Transverse colon (tissue), 4 donors: ENCODE results near the gene CCDC141. TPM values are rescaled to one million over a fixed set of nuclear protein-coding genes. Genes with fewer than 3 reads are reported as not detected.

Experiments used
- DNase-seq: peaks from one replicate; pipeline ENCODE4 v3.0.0-alpha.2; 2019
- H3K27ac ChIP-seq, 4 donors: fragments of 200-600 bp; sonication (generic); 2 replicates each; pipeline ENCODE4 v1.5.1; 2016 to 2018; ENCODE audit warnings: inconsistent platforms in 4 of 4
- H3K27me3 ChIP-seq: fragments of 200-600 bp; sonication (generic); 2 replicates; pipeline ENCODE4 v1.5.1; 2017; ENCODE audit warnings: inconsistent platforms
- H3K36me3 ChIP-seq, 4 donors: fragments of 200-600 bp; sonication (generic); 2 replicates each; pipeline ENCODE4 v1.5.1; 2017 to 2019; ENCODE audit warnings: inconsistent platforms in 4 of 4
- H3K4me1 ChIP-seq, 4 donors: fragments of 200-600 bp; sonication (generic); 2 replicates each; pipeline ENCODE4 v1.5.1; 2017 to 2020; ENCODE audit warnings: inconsistent platforms in 4 of 4
- H3K4me3 ChIP-seq, 4 donors: fragments of 200-600 bp; sonication (generic); 1 replicate in 1 of 4; 2 replicates in 3 of 4; pipeline versions ENCODE4 v1.5.1 to v1.6.1; 2017 to 2019; ENCODE audit warnings: inconsistent platforms in 4 of 4
- H3K9me3 ChIP-seq, 2 donors: fragments of 200-600 bp; sonication (generic); 2 replicates each; pipeline ENCODE4 v1.5.1; 2017 to 2019; ENCODE audit warnings: inconsistent platforms in 2 of 2
- EP300 ChIP-seq: sonication (generic); formaldehyde crosslinking; IDR thresholded peaks from one replicate; pipeline ENCODE4 v1.6.1; 2017; ENCODE audit warnings: antibody characterized with exemption, low read depth
- POLR2A ChIP-seq: fragments of 450-650 bp; IDR thresholded peaks from one replicate; pipeline ENCODE4 v1.6.1; 2016; ENCODE audit warnings: antibody characterized with exemption, mild to moderate bottlenecking, moderate library complexity
- POLR2AphosphoS5 ChIP-seq, 3 donors: sonication (generic); formaldehyde crosslinking; IDR thresholded peaks; one replicate each; pipeline ENCODE4 v1.6.1; 2016; ENCODE audit warnings: antibody characterized with exemption in 3 of 3
- WGBS, 2 donors: methylation state at CpG; one replicate each; pipeline ENCODE4 v1.1.5; 2018; ENCODE audit warnings: low coverage in 1 of 2; 5-methylcytosine and 5-hydroxymethylcytosine counted together
- in situ Hi-C, 4 donors: fragments of 200-750 bp; cut with MboI; loops; one replicate each; pipeline versions ENCODE4 v1.15.0 to v1.15.1; 2017; ENCODE audit warnings: low sequenced_read_pairs in 3 of 4, low pct_ligation_motif_present in 1 of 4, low pct_unique_long_range_greater_than_20kb in 1 of 4
- intact Hi-C: fragments of 100-400 bp; cut with DNase I; formaldehyde crosslinking; loops from one replicate; pipeline ENCODE4 v1.15.1; 2023; ENCODE audit warnings: low total_unique reads
- total RNA-seq, 4 donors: library from RNA; depleted of rRNA; stranded (reverse); fragments of >200 nt; gene quantifications; one replicate each; pipeline ENCODE4 v1.1.0, GENCODE V29; 2016
- TF ChIP-seq, protein P1 (sequence below), 5 experiments: fragments of 200-600 bp in 3 of 5; fragments of 450-650 bp in 2 of 5; sonication (generic) in 3 of 5; IDR thresholded peaks; 1 replicate in 2 of 5; 2 replicates in 3 of 5; pipeline ENCODE4 v1.5.1; 2016 to 2017; ENCODE audit warnings: antibody characterized with exemption in 5 of 5, inconsistent platforms in 3 of 5, mild to moderate bottlenecking in 2 of 5, moderate library complexity in 1 of 5

Gene CCDC141
- total RNA-seq, 4 donors from 2014 or later = 0.40 to 8.6 (median 2.4) TPM

DNA sequence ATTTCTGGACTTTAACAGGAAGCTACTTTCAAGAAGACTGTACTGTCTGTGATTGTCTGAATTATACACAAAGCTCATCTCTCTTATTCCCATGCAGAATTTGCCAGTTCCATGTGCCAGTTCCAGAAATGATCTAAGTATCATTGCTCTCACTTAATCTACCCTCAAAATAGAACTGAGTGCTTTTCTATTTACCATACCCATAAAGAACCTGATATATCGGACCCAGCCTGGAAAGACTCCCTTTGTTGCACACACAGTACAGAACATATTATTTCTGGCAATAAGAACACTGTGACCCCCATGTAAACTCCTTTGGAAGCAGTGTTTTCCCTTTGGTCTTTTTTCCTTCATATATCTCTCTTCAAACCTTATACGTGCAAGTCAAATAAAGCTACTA lies 140.4 kb downstream of the CCDC141 start:
- no peaks in the 10 kb centered on the region for H3K9me3 ChIP-seq
- H3K27me3 ChIP-seq = no peaks in the 10 kb centered on the region
- intact Hi-C loops = no loop called here
- no peaks in the 10 kb centered on the region for H3K4me1 ChIP-seq
- WGBS, 2 donors = 78 to 84% methylated on average over 2 of the region's 2 CpGs
- H3K4me3 ChIP-seq = no peak overlapping the region
- H3K27ac ChIP-seq = no peak overlapping the region
- H3K36me3 ChIP-seq = no peaks in the 10 kb centered on the region
- no peak for DNase-seq
- in situ Hi-C loops = loop anchor here in 1 of 4 donors (25.0 kb wide), 1 partner anchor 228 kb away; no protein-coding TSS in a partner anchor
- TF ChIP-seq POLR2A (no peak), POLR2AphosphoS5 (IDR thresholded peaks at IDR 0.05) (no peak), EP300 (no peak)
- TF ChIP-seq, protein P1, sequence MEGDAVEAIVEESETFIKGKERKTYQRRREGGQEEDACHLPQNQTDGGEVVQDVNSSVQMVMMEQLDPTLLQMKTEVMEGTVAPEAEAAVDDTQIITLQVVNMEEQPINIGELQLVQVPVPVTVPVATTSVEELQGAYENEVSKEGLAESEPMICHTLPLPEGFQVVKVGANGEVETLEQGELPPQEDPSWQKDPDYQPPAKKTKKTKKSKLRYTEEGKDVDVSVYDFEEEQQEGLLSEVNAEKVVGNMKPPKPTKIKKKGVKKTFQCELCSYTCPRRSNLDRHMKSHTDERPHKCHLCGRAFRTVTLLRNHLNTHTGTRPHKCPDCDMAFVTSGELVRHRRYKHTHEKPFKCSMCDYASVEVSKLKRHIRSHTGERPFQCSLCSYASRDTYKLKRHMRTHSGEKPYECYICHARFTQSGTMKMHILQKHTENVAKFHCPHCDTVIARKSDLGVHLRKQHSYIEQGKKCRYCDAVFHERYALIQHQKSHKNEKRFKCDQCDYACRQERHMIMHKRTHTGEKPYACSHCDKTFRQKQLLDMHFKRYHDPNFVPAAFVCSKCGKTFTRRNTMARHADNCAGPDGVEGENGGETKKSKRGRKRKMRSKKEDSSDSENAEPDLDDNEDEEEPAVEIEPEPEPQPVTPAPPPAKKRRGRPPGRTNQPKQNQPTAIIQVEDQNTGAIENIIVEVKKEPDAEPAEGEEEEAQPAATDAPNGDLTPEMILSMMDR (IDR thresholded peaks at IDR 0.05) = no peak

DNA sequence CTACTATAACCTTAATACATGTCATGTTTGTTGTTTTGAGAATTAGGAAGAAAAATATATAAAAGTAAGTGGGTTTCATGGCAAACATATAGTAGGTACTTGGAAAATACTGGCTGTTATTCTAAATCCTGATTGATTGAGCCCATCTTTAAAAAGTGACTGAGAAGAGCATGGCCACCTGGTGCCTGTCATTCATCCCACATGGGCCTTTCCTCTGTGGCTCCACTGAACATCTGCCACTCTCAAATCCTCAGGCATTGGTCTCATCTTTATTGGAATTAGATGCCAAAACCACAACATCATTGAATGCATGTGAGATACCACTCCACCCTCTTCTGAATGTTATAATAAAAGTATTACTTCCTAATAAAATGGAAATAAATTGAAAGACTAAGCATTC lies 141.1 kb downstream of the CCDC141 start:
- in situ Hi-C loops = loop anchor here in 1 of 4 donors (25.0 kb wide), 1 partner anchor 228 kb away; no protein-coding TSS in a partner anchor
- TF ChIP-seq POLR2A (no peak), POLR2AphosphoS5 (IDR thresholded peaks at IDR 0.05) (no peak), EP300 (no peak)
- TF ChIP-seq, protein P1 (IDR thresholded peaks at IDR 0.05) = no peak
- Histone ChIP-seq H3K4me3 (no peak overlapping the region), H3K9me3 (no peaks in the 10 kb centered on the region), H3K36me3 (no peaks in the 10 kb centered on the region), H3K4me1 (no peaks in the 10 kb centered on the region), H3K27ac (no peak overlapping the region), H3K27me3 (no peaks in the 10 kb centered on the region)
- no peak for DNase-seq
- intact Hi-C loops = no loop called here

DNA sequence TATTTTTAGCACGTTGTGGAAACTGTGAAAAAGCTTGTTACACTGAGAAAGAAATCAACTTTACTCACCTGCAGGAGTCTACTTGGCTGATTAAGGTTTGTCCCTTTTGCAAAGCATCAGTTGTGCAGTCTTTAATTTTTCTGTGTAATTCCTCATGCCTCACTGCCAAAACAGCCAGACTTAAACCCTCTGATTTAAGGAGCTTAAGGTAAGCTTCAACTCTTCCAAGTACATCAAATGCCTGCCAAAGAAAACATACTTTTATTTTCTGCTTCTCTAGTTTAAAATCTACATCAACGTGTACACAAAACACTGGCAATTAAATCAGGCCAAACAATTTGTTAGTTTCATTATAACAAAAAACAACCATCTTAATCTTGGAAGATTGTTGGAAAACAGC lies 144.7 kb downstream of the CCDC141 start:
- TF ChIP-seq, protein P1 (IDR thresholded peaks at IDR 0.05) = no peak
- TF ChIP-seq EP300 = no peak
- no peak for TF ChIP-seq POLR2A
- TF ChIP-seq POLR2AphosphoS5 (IDR thresholded peaks at IDR 0.05) = no peak
- Histone ChIP-seq H3K27me3 (no peaks in the 10 kb centered on the region), H3K36me3 (no peaks in the 10 kb centered on the region), H3K9me3 (no peaks in the 10 kb centered on the region), H3K4me3 (no peak overlapping the region), H3K27ac (no peak overlapping the region), H3K4me1 (no peaks in the 10 kb centered on the region)
- intact Hi-C loops = no loop called here
- 53 to 83% methylated on average over 2 of the region's 2 CpGs for WGBS, 2 donors
- in situ Hi-C loops = loop anchor here in 1 of 4 donors (25.0 kb wide), 1 partner anchor 232 kb away; no protein-coding TSS in a partner anchor
- no peak for DNase-seq

DNA sequence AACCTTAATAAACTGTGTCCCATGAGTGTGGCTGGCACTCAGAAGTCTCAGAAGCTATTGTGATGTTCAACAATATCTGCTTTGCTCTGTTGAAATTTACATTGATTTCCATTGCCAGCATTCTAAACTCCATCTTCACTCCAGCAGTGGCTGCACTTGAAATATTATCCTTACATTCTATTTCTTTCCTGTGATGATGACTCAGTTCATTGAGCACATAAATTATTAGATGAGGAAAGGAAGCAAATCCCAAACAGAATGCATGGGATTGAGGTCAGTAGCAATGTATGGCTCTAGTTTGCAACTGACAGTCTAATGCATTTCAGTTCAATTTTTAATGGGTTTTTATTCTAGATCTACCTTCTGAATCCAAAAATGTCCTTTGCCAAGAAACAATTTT lies 150.3 kb downstream of the CCDC141 start:
- no peak overlapping the region for H3K4me3 ChIP-seq
- no peaks in the 10 kb centered on the region for H3K4me1 ChIP-seq
- DNase-seq = no peak
- H3K9me3 ChIP-seq = no peaks in the 10 kb centered on the region
- no peaks in the 10 kb centered on the region for H3K36me3 ChIP-seq
- in situ Hi-C loops (loop anchor here in 1 of 4 donors (25.0 kb wide), 1 partner anchor 238 kb away; no protein-coding TSS in a partner anchor), intact Hi-C loops (no loop called here)
- H3K27me3 ChIP-seq = no peaks in the 10 kb centered on the region
- H3K27ac ChIP-seq = no peak overlapping the region
- TF ChIP-seq POLR2A (no peak), POLR2AphosphoS5 (IDR thresholded peaks at IDR 0.05) (no peak), EP300 (no peak)
- TF ChIP-seq, protein P1 (IDR thresholded peaks at IDR 0.05) = no peak
